AG08395 (cell line): ENCODE results near the gene MIAT.
A peak's percentile ranks its signal among the peaks of the same experiment; 100 is the strongest.

ENCODE experiments used
- DNase-seq: peaks from one replicate; pipeline ENCODE4 v3.0.0; 2012; ENCODE audit warnings: mixed read lengths, low spot score

The MIAT gene

GRCh38 chr22:26632422-26633155 lies 24.8 kb upstream of the MIAT start:
- DNase-seq, result no peak

- no peak for DNase-seq
These were observed 23.2 kb upstream of the MIAT start for GRCh38 chr22:26634189-26634588.

GRCh38 chr22:26635117-26635516 lies 22.3 kb upstream of the MIAT start:
- no peak for DNase-seq

- DNase-seq, result no peak
These were observed 21.1 kb upstream of the MIAT start for GRCh38 chr22:26636296-26636695.

GRCh38 chr22:26642465-26643417 lies 14.6 kb upstream of the MIAT start:
- DNase-seq, result no peak

GRCh38 chr22:26643418-26644100 lies 13.8 kb upstream of the MIAT start:
- DNase-seq, result no peak

- DNase-seq, result peak; percentile 43
These were observed 11.2 kb upstream of the MIAT start for GRCh38 chr22:26646158-26646557.

GRCh38 chr22:26648011-26648497 lies 9.3 kb upstream of the MIAT start:
- DNase-seq, result no peak

- no peak for DNase-seq
These were observed 8.6 kb upstream of the MIAT start for GRCh38 chr22:26648528-26649388.

GRCh38 chr22:26650722-26651421 lies 6.5 kb upstream of the MIAT start:
- DNase-seq, result no peak

GRCh38 chr22:26651815-26652214 lies 5.6 kb upstream of the MIAT start:
- DNase-seq, result no peak

GRCh38 chr22:26658161-26658560 lies 773 bp downstream of the MIAT start:
- no peak for DNase-seq

GRCh38 chr22:26658671-26659478 lies 1.5 kb downstream of the MIAT start:
- DNase-seq, result peak; percentile 82

GRCh38 chr22:26660356-26660755 lies 3.0 kb downstream of the MIAT start:
- DNase-seq, result no peak

- no peak for DNase-seq
These were observed 3.7 kb downstream of the MIAT start for GRCh38 chr22:26660961-26661578.

GRCh38 chr22:26662160-26662559 lies 4.8 kb downstream of the MIAT start:
- no peak for DNase-seq

GRCh38 chr22:26663374-26663923 lies 6.1 kb downstream of the MIAT start:
- DNase-seq, result no peak

- DNase-seq, result peak; percentile 69
These were observed 8.4 kb downstream of the MIAT start for GRCh38 chr22:26665813-26666231.

GRCh38 chr22:26667140-26667539 lies 9.8 kb downstream of the MIAT start:
- no peak for DNase-seq
